Erythroblast (primary cell): ENCODE results near the gene RENBP.

Source experiments
- GATA1 ChIP-seq: IDR thresholded peaks from 2 replicates; pipeline ENCODE4 v1.6.1; 2011; ENCODE audit warnings: low read depth, mild to moderate bottlenecking, control low read depth, low read length, moderate library complexity
- POLR2A ChIP-seq: IDR thresholded peaks from 2 replicates; pipeline ENCODE4 v1.6.1; 2011; ENCODE audit warnings: mild to moderate bottlenecking, low read length

DNA sequence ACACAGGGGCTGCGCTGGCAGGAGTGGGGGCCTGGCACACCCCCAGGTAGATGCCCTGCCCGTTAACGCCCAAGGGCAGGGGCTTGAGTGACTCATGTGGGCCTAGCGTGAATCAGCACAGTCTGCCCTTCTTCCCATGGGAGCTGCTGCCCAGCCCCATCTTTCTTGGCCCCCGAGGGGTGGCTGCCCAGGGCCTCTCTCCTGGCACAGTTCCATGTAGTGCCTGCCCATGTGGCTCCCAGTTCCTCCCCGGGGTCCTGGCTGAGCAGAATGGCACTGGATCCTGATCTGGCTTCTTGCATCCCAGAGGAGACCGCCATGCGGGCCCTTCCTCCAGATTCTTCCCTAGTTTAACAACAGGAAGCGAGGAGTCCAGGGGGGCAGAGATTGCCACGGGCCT, 42.1 kb downstream of the RENBP start:
- TF ChIP-seq POLR2A (no peak), GATA1 (no peak)
